Gastrocnemius medialis (tissue), 4 donors: ENCODE results near the gene BPHL.

ENCODE experiments used
- CTCF ChIP-seq, 5 experiments: fragments of 450-650 bp in 3 of 5; fragments of 200-600 bp in 2 of 5; sonication (generic) in 2 of 5; IDR thresholded peaks in 4 of 5; conservative IDR thresholded peaks in 1 of 5; 1 replicate in 4 of 5; 2 replicates in 1 of 5; pipeline ENCODE4 v1.5.1; 2016 to 2019; ENCODE audit warnings: antibody characterized with exemption in 5 of 5, mild to moderate bottlenecking in 3 of 5, moderate library complexity in 3 of 5
- POLR2A ChIP-seq, 2 donors: fragments of 450-650 bp; IDR thresholded peaks; one replicate each; pipeline ENCODE4 v1.6.1; 2017; ENCODE audit warnings: antibody characterized with exemption in 2 of 2, mild to moderate bottlenecking in 2 of 2, moderate library complexity in 2 of 2

GRCh38 chr6:3072798-3073197, 45.7 kb upstream of the BPHL start:
- no peak for TF ChIP-seq CTCF (IDR thresholded peaks at IDR 0.05 in 4 of 5, conservative IDR thresholded peaks at IDR 0.05 in 1 of 5)
- TF ChIP-seq POLR2A (IDR thresholded peaks at IDR 0.05) = no peak
